ENCODE results near the gene RAB6C.
A peak's percentile ranks its signal among the peaks of the same experiment; 100 is the strongest.
"Not testable (repeated sequence)": the region's sequence is repeated elsewhere in the genome, so short reads cannot be mapped to it uniquely, and the experiment has no call there.

RAB6C gene

GRCh38 chr2:130025931-130026330 is 46.5 kb downstream of the RAB6C start:
- in situ Hi-C loops (cut with MboI; ENCODE audit: low sequenced_read_pairs) = not testable (repeated sequence)

More at GRCh38 chr2:130025931-130026330, 46.5 kb downstream of the RAB6C start:
- H3K9me3 ChIP-seq; H3K4me3 ChIP-seq; H3K27me3 ChIP-seq (ENCODE audit: low read depth); H3K36me3 ChIP-seq (replicated peaks); H3K4me1 ChIP-seq: not testable (repeated sequence)
- peak in 1 of 2 experiments; percentile 26 for DNase-seq (ENCODE audit: low spot score in 2 of 2)

Data from HAP-1 (cell line).